Measurements from ENCODE around the gene STAG1. TPM values are rescaled to one million over a fixed set of nuclear protein-coding genes. Genes with fewer than 3 reads are reported as not detected.

STAG1 gene
- total RNA-seq, 5 donors from 2014 or later (not counting 1 experiment from before 2014, with no cell fraction given) = 38.9 to 52.5 (median 42.7) TPM

DNA sequence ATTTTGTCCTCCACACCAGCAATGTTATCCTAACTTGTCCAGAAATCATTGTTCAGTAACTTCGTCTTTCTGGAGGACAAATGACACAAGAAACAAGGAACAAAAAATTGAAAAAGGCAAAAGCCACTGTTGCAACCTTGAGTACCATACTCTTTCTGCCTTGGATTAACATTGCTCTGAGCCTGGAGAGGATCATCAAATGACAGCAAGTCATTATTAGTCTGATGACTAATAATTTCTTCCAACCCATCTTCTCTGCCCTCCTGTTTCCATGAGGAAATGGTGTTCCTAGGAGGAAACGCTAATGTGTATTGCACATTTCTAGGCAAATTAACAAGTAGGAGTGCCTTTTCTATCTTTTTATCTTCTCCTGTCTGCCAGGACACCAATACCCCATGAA lies 348.1 kb downstream of the STAG1 start:
- no peaks in the 10 kb centered on the region for H3K27me3 ChIP-seq (replicated peaks in 1 of 2; ENCODE audit: control insufficient read depth in 2 of 2, extremely low read depth in 1 of 2, insufficient read depth in 2 of 2, low read length in 1 of 2)
- CTCF ChIA-PET = interaction anchor here in 1 of 2 donors (0.7 to 1.4 kb wide), 2 partner anchors 14 to 15 kb away, joined by 3 to 6 read pairs; no protein-coding TSS in a partner anchor

DNA sequence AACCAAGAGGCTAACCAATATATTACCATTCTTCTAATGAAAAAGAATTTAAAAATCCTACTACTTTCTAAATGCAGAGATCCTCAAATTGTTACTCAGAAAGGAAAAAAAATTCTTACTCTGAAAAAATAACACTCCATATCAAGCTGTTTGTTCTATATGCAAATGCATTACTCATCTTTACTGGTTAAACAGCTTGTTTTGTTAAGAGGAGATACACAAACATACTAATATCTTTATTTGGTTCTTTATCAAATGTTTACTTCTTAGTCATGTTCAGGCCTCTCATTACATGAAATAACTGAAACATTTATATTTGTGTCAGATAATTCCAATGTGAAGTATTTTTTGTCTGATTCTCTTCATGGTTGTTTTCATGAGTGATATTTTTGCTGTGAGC lies 355.3 kb downstream of the STAG1 start:
- ChIA-PET POLR2A (no interaction called here), CTCF (interaction anchor here in 1 of 2 donors (0.6 to 0.7 kb wide), 4 partner anchors 31 to 1987 kb away, joined by 3 to 6 read pairs (median 3); no protein-coding TSS in a partner anchor)
- Mint-ChIP-seq H3K36me3 (peaks cover 14% of the 10 kb centered on the region), H3K27ac (no peak overlapping the region), H3K4me1 (no peaks in the 10 kb centered on the region), H3K27me3 (no peaks in the 10 kb centered on the region), H3K4me3 (no peak overlapping the region), H3K9me3 (no peaks in the 10 kb centered on the region)
- H3K4me3 ChIP-seq (ENCODE audit: control insufficient read depth in 1 of 2, extremely low read depth in 1 of 2, low read length in 1 of 2) = no peak overlapping the region
- no peak overlapping the region for H3K27ac ChIP-seq (ENCODE audit: low read length)
- H3K27me3 ChIP-seq (replicated peaks in 1 of 2; ENCODE audit: control insufficient read depth in 2 of 2, extremely low read depth in 1 of 2, insufficient read depth in 2 of 2, low read length in 1 of 2) = no peaks in the 10 kb centered on the region
- DNase-seq (no peak), ATAC-seq (replicated peaks in 1 of 4) (no peak)
- no peaks in the 10 kb centered on the region for H3K9me3 ChIP-seq
- no peaks in the 10 kb centered on the region for H3K4me1 ChIP-seq (ENCODE audit: control insufficient read depth in 1 of 2, extremely low read depth in 1 of 2, insufficient read depth in 2 of 2, low read length in 2 of 2)
- H3K36me3 ChIP-seq (ENCODE audit: control insufficient read depth in 2 of 2, extremely low read depth in 1 of 2, insufficient read depth in 1 of 2, low read length in 1 of 2) = peaks cover 2 to 5% of the 10 kb centered on the region in 2 donors

More for the DNA sequence above, 348.1 kb downstream of the STAG1 start:
- no peak overlapping the region for H3K4me3 ChIP-seq (ENCODE audit: control insufficient read depth in 1 of 2, extremely low read depth in 1 of 2, low read length in 1 of 2)
- DNase-seq = no peak
- H3K36me3 Mint-ChIP-seq = peaks cover 19% of the 10 kb centered on the region
- H3K9me3 Mint-ChIP-seq = no peaks in the 10 kb centered on the region
- H3K9me3 ChIP-seq = no peaks in the 10 kb centered on the region
- 100% methylated on average over 1 of the region's 2 CpGs for WGBS (ENCODE audit: insufficient coverage)
- H3K4me1 Mint-ChIP-seq = no peaks in the 10 kb centered on the region
- POLR2A ChIA-PET = interaction anchor here in 1 of 2 donors (0.6 to 0.8 kb wide), 2 partner anchors 35 to 254 kb away, joined by 3 to 5 read pairs; no protein-coding TSS in a partner anchor
- H3K27ac ChIP-seq (ENCODE audit: low read length) = no peak overlapping the region
- no peaks in the 10 kb centered on the region for H3K4me1 ChIP-seq (ENCODE audit: control insufficient read depth in 1 of 2, extremely low read depth in 1 of 2, insufficient read depth in 2 of 2, low read length in 2 of 2)
- H3K27ac Mint-ChIP-seq = no peak overlapping the region
- H3K36me3 ChIP-seq (ENCODE audit: control insufficient read depth in 2 of 2, extremely low read depth in 1 of 2, insufficient read depth in 1 of 2, low read length in 1 of 2) = peaks cover 4 to 5% of the 10 kb centered on the region in 2 donors
- no peaks in the 10 kb centered on the region for H3K27me3 Mint-ChIP-seq
- ATAC-seq (replicated peaks in 1 of 4) = no peak
- H3K4me3 Mint-ChIP-seq = no peak overlapping the region

DNA sequence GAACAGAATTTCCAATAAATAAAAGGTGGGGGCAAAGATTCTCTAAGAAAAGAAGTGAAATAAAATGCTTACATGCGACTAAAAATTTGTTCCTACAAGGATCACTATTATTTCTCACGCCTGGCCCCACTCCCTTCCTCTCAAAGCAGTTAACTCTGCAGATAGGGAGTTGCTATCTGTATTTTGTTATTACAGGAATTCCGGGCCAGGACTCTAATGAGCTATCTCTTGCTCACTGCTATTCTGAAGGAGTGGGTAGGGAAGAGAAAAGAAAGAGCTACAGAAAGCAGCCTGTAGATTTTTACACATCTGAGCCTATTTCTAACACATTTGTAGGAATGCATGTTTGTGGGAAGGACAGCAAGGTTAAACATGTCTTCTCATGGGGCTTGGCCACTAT lies 361.6 kb downstream of the STAG1 start:
- Mint-ChIP-seq H3K27me3 (no peaks in the 10 kb centered on the region), H3K4me1 (no peaks in the 10 kb centered on the region), H3K36me3 (peaks cover 13% of the 10 kb centered on the region), H3K4me3 (no peak overlapping the region), H3K9me3 (no peaks in the 10 kb centered on the region), H3K27ac (no peak overlapping the region)
- POLR2A ChIA-PET = interaction anchor here in 1 of 2 donors (1.3 kb wide), 1 partner anchor 362 kb away, joined by 4 read pairs; the partner anchor contains the start of gene STAG1
- Histone ChIP-seq H3K36me3 (ENCODE audit: control insufficient read depth in 2 of 2, extremely low read depth in 1 of 2, insufficient read depth in 1 of 2, low read length in 1 of 2) (peaks cover 0 to 5% of the 10 kb centered on the region in 2 donors), H3K9me3 (no peaks in the 10 kb centered on the region), H3K27ac (ENCODE audit: low read length) (no peak overlapping the region), H3K4me3 (ENCODE audit: control insufficient read depth in 1 of 2, extremely low read depth in 1 of 2, low read length in 1 of 2) (no peak overlapping the region), H3K27me3 (replicated peaks in 1 of 2; ENCODE audit: control insufficient read depth in 2 of 2, extremely low read depth in 1 of 2, insufficient read depth in 2 of 2, low read length in 1 of 2) (no peaks in the 10 kb centered on the region), H3K4me1 (ENCODE audit: control insufficient read depth in 1 of 2, extremely low read depth in 1 of 2, insufficient read depth in 2 of 2, low read length in 2 of 2) (no peaks in the 10 kb centered on the region)
- DNase-seq (no peak), ATAC-seq (replicated peaks in 1 of 4) (no peak)
- CTCF ChIA-PET = interaction anchor here (0.6 to 5.4 kb wide), 11 partner anchors 8 to 623 kb away, joined by 3 to 48 read pairs (median 4); partner anchors contain the start of gene STAG1 (in 1 of the 2)
- no CpG with 5 or more reads among the region's 3 CpGs for WGBS (ENCODE audit: insufficient coverage)

DNA sequence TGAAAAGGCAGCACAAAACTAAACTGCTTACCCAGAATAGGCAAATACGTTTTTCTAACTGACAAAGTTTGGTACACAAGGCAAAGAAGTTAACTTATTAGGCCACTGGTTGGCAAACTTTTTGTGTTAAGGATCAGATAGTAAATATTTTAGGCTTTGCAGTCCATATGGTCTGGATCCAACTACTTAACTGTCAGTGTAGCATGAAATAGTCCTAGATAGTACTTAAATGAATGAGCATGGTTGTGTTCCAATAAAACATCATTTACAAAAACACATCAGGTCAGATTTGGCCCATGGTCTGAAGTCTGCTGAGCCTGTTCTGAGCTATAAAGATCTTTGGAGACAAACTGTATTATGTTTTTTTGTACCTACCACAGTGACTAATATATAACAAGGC lies 365.1 kb downstream of the STAG1 start:
- no peaks in the 10 kb centered on the region for H3K9me3 ChIP-seq
- Mint-ChIP-seq H3K36me3 (peaks cover 13% of the 10 kb centered on the region), H3K27ac (no peak overlapping the region), H3K9me3 (no peaks in the 10 kb centered on the region), H3K27me3 (no peaks in the 10 kb centered on the region), H3K4me1 (no peaks in the 10 kb centered on the region), H3K4me3 (no peak overlapping the region)
- WGBS (ENCODE audit: insufficient coverage) = no CpG with 5 or more reads among the region's 1 CpG
- H3K36me3 ChIP-seq (ENCODE audit: control insufficient read depth in 2 of 2, extremely low read depth in 1 of 2, insufficient read depth in 1 of 2, low read length in 1 of 2) = no peaks in the 10 kb centered on the region
- ATAC-seq (replicated peaks in 1 of 4) = no peak
- ChIA-PET POLR2A (no interaction called here), CTCF (interaction anchor here in 1 of 2 donors (1.0 kb wide), 1 partner anchor 630 kb away, joined by 3 read pairs; no protein-coding TSS in a partner anchor)
- no peaks in the 10 kb centered on the region for H3K4me1 ChIP-seq (ENCODE audit: control insufficient read depth in 1 of 2, extremely low read depth in 1 of 2, insufficient read depth in 2 of 2, low read length in 2 of 2)
- H3K27me3 ChIP-seq (replicated peaks in 1 of 2; ENCODE audit: control insufficient read depth in 2 of 2, extremely low read depth in 1 of 2, insufficient read depth in 2 of 2, low read length in 1 of 2) = no peaks in the 10 kb centered on the region
- no peak overlapping the region for H3K27ac ChIP-seq (ENCODE audit: low read length)
- no peak for DNase-seq
- no peak overlapping the region for H3K4me3 ChIP-seq (ENCODE audit: control insufficient read depth in 1 of 2, extremely low read depth in 1 of 2, low read length in 1 of 2)

DNA sequence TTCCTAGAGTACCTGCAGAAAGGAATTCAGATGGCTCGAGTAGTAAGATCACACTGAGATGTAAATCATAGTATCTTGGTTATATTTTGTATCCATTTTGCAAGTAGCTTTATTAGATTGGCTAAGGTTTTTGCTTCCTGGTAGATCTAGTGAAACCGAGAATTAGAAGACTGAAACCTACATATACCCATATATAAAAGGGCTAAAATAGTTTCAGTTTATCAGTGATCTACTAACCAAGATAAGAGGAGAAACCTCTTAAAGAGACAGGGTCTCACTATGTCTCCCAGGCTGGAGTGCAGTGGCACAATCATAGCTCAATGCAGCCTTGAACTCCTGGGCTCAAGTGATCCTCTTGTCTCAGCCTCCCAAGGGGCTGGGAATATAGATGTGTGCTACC lies 366.7 kb downstream of the STAG1 start:
- no peaks in the 10 kb centered on the region for H3K4me1 Mint-ChIP-seq
- peaks cover 16% of the 10 kb centered on the region for H3K36me3 Mint-ChIP-seq
- CTCF ChIA-PET = no interaction called here
- Histone ChIP-seq H3K4me1 (ENCODE audit: control insufficient read depth in 1 of 2, extremely low read depth in 1 of 2, insufficient read depth in 2 of 2, low read length in 2 of 2) (no peaks in the 10 kb centered on the region), H3K27ac (ENCODE audit: low read length) (no peak overlapping the region), H3K27me3 (replicated peaks in 1 of 2; ENCODE audit: control insufficient read depth in 2 of 2, extremely low read depth in 1 of 2, insufficient read depth in 2 of 2, low read length in 1 of 2) (no peaks in the 10 kb centered on the region), H3K36me3 (ENCODE audit: control insufficient read depth in 2 of 2, extremely low read depth in 1 of 2, insufficient read depth in 1 of 2, low read length in 1 of 2) (no peaks in the 10 kb centered on the region), H3K4me3 (ENCODE audit: control insufficient read depth in 1 of 2, extremely low read depth in 1 of 2, low read length in 1 of 2) (no peak overlapping the region), H3K9me3 (no peaks in the 10 kb centered on the region)
- no peak overlapping the region for H3K4me3 Mint-ChIP-seq
- H3K27me3 Mint-ChIP-seq = no peaks in the 10 kb centered on the region
- WGBS (ENCODE audit: insufficient coverage) = no CpG with 5 or more reads among the region's 2 CpGs
- POLR2A ChIA-PET = no interaction called here
- no peaks in the 10 kb centered on the region for H3K9me3 Mint-ChIP-seq
- no peak overlapping the region for H3K27ac Mint-ChIP-seq
- no peak for DNase-seq
- no peak for ATAC-seq (replicated peaks in 1 of 4)

DNA sequence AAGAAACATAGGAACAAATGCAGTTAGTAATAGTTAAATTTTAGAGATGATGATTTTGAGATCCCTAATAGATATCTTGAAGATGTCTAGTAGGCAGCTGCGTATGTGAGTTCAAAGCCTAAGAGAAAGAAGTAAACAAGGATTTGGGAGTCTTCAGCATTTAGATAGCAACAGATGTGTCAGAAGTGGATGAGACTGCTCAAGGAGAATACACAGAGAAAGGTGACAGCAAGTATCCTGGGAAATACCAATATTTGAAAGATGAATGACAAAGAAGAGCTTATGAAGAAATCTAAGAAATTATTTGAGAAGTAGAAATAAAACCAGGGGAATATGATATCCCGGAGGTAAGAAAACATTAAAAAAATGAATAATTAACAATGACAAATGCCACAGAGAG lies 371.1 kb downstream of the STAG1 start:
- no peaks in the 10 kb centered on the region for H3K4me1 ChIP-seq (ENCODE audit: control insufficient read depth in 1 of 2, extremely low read depth in 1 of 2, insufficient read depth in 2 of 2, low read length in 2 of 2)
- no peak for DNase-seq
- ChIA-PET POLR2A (no interaction called here), CTCF (interaction anchor here in 1 of 2 donors (0.6 to 0.7 kb wide), 2 partner anchors 47 to 232 kb away, joined by 3 to 6 read pairs; no protein-coding TSS in a partner anchor)
- no peaks in the 10 kb centered on the region for H3K27me3 ChIP-seq (replicated peaks in 1 of 2; ENCODE audit: control insufficient read depth in 2 of 2, extremely low read depth in 1 of 2, insufficient read depth in 2 of 2, low read length in 1 of 2)
- H3K36me3 Mint-ChIP-seq = peaks cover 29% of the 10 kb centered on the region
- 83% methylated on average over 1 of the region's 2 CpGs for WGBS (ENCODE audit: insufficient coverage)
- no peaks in the 10 kb centered on the region for H3K36me3 ChIP-seq (ENCODE audit: control insufficient read depth in 2 of 2, extremely low read depth in 1 of 2, insufficient read depth in 1 of 2, low read length in 1 of 2)
- H3K27me3 Mint-ChIP-seq = no peaks in the 10 kb centered on the region
- no peaks in the 10 kb centered on the region for H3K9me3 Mint-ChIP-seq
- ATAC-seq (replicated peaks in 1 of 4) = no peak
- no peaks in the 10 kb centered on the region for H3K9me3 ChIP-seq
- H3K27ac ChIP-seq (ENCODE audit: low read length) = no peak overlapping the region
- no peak overlapping the region for H3K4me3 Mint-ChIP-seq
- no peaks in the 10 kb centered on the region for H3K4me1 Mint-ChIP-seq
- H3K27ac Mint-ChIP-seq = no peak overlapping the region
- no peak overlapping the region for H3K4me3 ChIP-seq (ENCODE audit: control insufficient read depth in 1 of 2, extremely low read depth in 1 of 2, low read length in 1 of 2)

Data from T-cell (primary cell).